ENCODE results near the gene UNC5B. TPM values are rescaled to one million over a fixed set of nuclear protein-coding genes. Genes with fewer than 3 reads are reported as not detected.
A peak's percentile ranks its signal among the peaks of the same experiment; 100 is the strongest.

Gene UNC5B
- total RNA-seq, 1 donor from 2014 or later = 22.2 TPM

- no peak for TF ChIP-seq CTCF (IDR thresholded peaks at IDR 0.05)
- no peak for DNase-seq
- Histone ChIP-seq H3K36me3 (no peaks in the 10 kb centered on the region), H3K27ac (no peak overlapping the region), H3K27me3 (ENCODE audit: low read depth) (peaks cover 23% of the 10 kb centered on the region), H3K4me1 (peaks cover 22% of the 10 kb centered on the region), H3K9me3 (no peaks in the 10 kb centered on the region), H3K4me3 (no peak overlapping the region)
- intact Hi-C loops (cut with DNase I) = no loop called here
- ATAC-seq = no peak
Observed at GRCh38 chr10:71209352-71209715, 3.0 kb upstream of the UNC5B start.

- ATAC-seq (no peak), DNase-seq (no peak)
- Histone ChIP-seq H3K4me3 (no peak overlapping the region), H3K4me1 (peaks cover 28% of the 10 kb centered on the region), H3K27me3 (ENCODE audit: low read depth) (peaks cover 23% of the 10 kb centered on the region), H3K9me3 (no peaks in the 10 kb centered on the region), H3K27ac (no peak overlapping the region), H3K36me3 (no peaks in the 10 kb centered on the region)
- intact Hi-C loops (cut with DNase I) = no loop called here
- no peak for TF ChIP-seq CTCF (IDR thresholded peaks at IDR 0.05)
Observed at GRCh38 chr10:71209731-71210541, 2.4 kb upstream of the UNC5B start.

GRCh38 chr10:71210542-71210871, 1.9 kb upstream of the UNC5B start:
- no peaks in the 10 kb centered on the region for H3K36me3 ChIP-seq
- H3K4me1 ChIP-seq = peaks cover 28% of the 10 kb centered on the region
- no peak for TF ChIP-seq CTCF (IDR thresholded peaks at IDR 0.05)
- H3K27me3 ChIP-seq (ENCODE audit: low read depth) = peaks cover 23% of the 10 kb centered on the region
- no peaks in the 10 kb centered on the region for H3K9me3 ChIP-seq
- H3K27ac ChIP-seq = no peak overlapping the region
- intact Hi-C loops (cut with DNase I) = no loop called here
- no peak for ATAC-seq
- DNase-seq = no peak
- no peak overlapping the region for H3K4me3 ChIP-seq

GRCh38 chr10:71211053-71211452, 1.3 kb upstream of the UNC5B start:
- ATAC-seq (no peak), DNase-seq (no peak)
- no peak overlapping the region for H3K4me3 ChIP-seq
- H3K27ac ChIP-seq = no peak overlapping the region
- intact Hi-C loops (cut with DNase I) = no loop called here
- peaks cover 23% of the 10 kb centered on the region for H3K27me3 ChIP-seq (ENCODE audit: low read depth)
- no peaks in the 10 kb centered on the region for H3K36me3 ChIP-seq
- peaks cover 32% of the 10 kb centered on the region for H3K4me1 ChIP-seq
- no peak for TF ChIP-seq CTCF (IDR thresholded peaks at IDR 0.05)
- H3K9me3 ChIP-seq = no peaks in the 10 kb centered on the region

GRCh38 chr10:71211775-71212317, 524 bp upstream of the UNC5B start:
- Histone ChIP-seq H3K36me3 (no peaks in the 10 kb centered on the region), H3K4me3 (peak overlapping the region; percentile 90), H3K9me3 (no peaks in the 10 kb centered on the region), H3K27me3 (ENCODE audit: low read depth) (peaks cover 23% of the 10 kb centered on the region), H3K27ac (peak overlapping the region; percentile 84), H3K4me1 (peaks cover 40% of the 10 kb centered on the region)
- intact Hi-C loops (cut with DNase I) = no loop called here
- DNase-seq (no peak), ATAC-seq (no peak)
- no peak for TF ChIP-seq CTCF (IDR thresholded peaks at IDR 0.05)

All from lower lobe of right lung (tissue), 2 donors.